ENCODE data around the gene CTDNEP1.

The CTDNEP1 gene

DNA sequence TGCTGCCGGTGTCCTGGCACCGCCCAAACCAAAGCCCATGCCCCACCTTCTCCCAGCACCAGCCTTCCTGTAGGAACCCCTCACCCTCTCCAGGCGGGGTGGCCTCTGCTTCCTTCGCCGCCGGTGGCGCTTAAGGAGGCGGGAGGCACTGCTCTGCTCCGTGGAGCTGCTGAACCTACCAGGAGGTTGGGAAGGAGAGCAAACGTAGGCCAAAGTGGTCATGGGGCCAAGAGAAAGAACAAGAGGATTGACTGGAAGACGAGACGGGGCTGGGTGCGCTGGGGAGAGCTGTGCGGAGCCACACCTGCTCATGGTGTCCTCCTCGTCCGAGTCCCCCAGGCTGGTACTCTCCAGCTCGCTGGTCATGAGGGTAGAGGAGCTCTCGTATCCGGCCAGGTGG lies 22.0 kb downstream of the CTDNEP1 start:
- Histone ChIP-seq H3K36me3 (replicated peaks; ENCODE audit: low read depth, low read length) (no peaks in the 10 kb centered on the region), H3K27me3 (ENCODE audit: low read depth, low read length) (no peaks in the 10 kb centered on the region), H3K27ac (ENCODE audit: low read length) (no peak overlapping the region), H2AFZ (ENCODE audit: low read depth, low read length) (no peak overlapping the region), H3K4me3 (ENCODE audit: low read length) (no peak overlapping the region), H3K79me2 (ENCODE audit: low read length) (peaks cover 32% of the 10 kb centered on the region), H3K9ac (ENCODE audit: low read length) (no peak overlapping the region), H3K4me1 (ENCODE audit: low read length) (peaks cover 4% of the 10 kb centered on the region), H3K4me2 (ENCODE audit: low read length) (no peak overlapping the region), H3K9me3 (ENCODE audit: insufficient read depth, low read length) (no peaks in the 10 kb centered on the region), H4K20me1 (ENCODE audit: insufficient read depth, low read length) (peaks cover 6% of the 10 kb centered on the region; the same call in 1 of the 2 replicates)
- TF ChIP-seq EZH2phosphoT487 (IDR thresholded peaks at IDR 0.05; ENCODE audit: low read depth) (no peak), CTCF (IDR thresholded peaks at IDR 0.05; ENCODE audit: low read depth, low read length) (no peak)

- H3K27ac ChIP-seq (ENCODE audit: low read length) = no peak overlapping the region
- no peaks in the 10 kb centered on the region for H3K27me3 ChIP-seq (ENCODE audit: low read depth, low read length)
- peaks cover 6% of the 10 kb centered on the region; the same call in 1 of the 2 replicates for H4K20me1 ChIP-seq (ENCODE audit: insufficient read depth, low read length)
- peaks cover 29% of the 10 kb centered on the region for H3K79me2 ChIP-seq (ENCODE audit: low read length)
- no peak overlapping the region for H3K4me2 ChIP-seq (ENCODE audit: low read length)
- peaks cover 1% of the 10 kb centered on the region for H3K36me3 ChIP-seq (replicated peaks; ENCODE audit: low read depth, low read length)
- H3K9ac ChIP-seq (ENCODE audit: low read length) = no peak overlapping the region
- no peak overlapping the region for H2AFZ ChIP-seq (ENCODE audit: low read depth, low read length)
- no peaks in the 10 kb centered on the region for H3K9me3 ChIP-seq (ENCODE audit: insufficient read depth, low read length)
- H3K4me1 ChIP-seq (ENCODE audit: low read length) = peaks cover 4% of the 10 kb centered on the region
- no peak for TF ChIP-seq CTCF (IDR thresholded peaks at IDR 0.05; ENCODE audit: low read depth, low read length)
- TF ChIP-seq EZH2phosphoT487 (IDR thresholded peaks at IDR 0.05; ENCODE audit: low read depth) = no peak
- no peak overlapping the region for H3K4me3 ChIP-seq (ENCODE audit: low read length)
Measured at GRCh38 chr17:7228920-7229319, 22.6 kb downstream of the CTDNEP1 start.

DNA sequence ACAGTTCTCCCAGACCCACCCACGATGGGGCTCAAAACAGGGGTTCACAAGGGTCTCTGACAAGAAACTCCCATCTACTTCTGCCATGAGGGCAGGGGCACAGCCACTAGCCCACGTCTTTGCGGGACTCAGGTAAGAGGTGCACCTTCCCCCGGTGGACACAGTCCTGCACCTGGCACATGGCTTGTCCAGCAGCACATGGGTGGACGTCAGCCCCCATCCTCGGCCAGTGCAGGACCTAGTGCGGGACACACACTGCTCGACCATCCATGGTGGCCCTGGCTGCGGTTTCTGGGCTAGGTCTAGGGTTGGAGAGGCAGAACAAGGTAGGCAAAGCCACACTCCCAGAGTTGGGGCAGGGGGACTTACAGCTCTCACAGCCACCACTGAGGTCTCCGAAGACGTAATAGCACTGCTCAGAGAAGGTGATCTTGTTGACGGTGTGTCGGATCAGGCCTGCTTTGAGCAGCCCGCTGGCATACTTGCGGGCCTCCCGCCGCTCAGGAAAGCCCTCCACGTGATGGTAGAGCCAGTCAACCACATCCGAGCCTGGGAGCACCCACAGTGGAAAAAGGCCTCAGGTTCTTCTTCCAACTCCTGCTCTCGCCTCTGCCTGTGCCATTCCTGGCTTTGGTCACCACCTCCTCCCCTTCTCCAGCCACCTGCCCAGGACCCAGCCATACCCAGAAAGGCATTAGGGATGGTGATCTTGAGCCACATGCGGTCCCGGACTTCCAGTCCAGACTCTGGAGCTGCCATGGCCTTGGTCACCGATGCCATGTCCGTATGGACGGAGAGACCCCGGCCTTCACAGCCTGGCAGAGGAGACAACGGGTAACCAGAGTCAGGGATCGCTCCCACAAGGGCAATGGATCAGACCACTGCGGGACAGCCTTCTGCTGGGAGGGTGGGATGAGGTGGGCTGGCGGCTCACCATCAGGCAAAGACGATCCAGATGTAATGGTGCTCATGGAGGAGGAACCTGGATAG lies 24.5 kb downstream of the CTDNEP1 start:
- Histone ChIP-seq H3K4me3 (ENCODE audit: low read length) (no peak overlapping the region), H4K20me1 (ENCODE audit: insufficient read depth, low read length) (peaks cover 1% of the 10 kb centered on the region; the same call in 1 of the 2 replicates), H3K27me3 (ENCODE audit: low read depth, low read length) (no peaks in the 10 kb centered on the region), H3K9me3 (ENCODE audit: insufficient read depth, low read length) (no peaks in the 10 kb centered on the region), H2AFZ (ENCODE audit: low read depth, low read length) (no peak overlapping the region), H3K79me2 (ENCODE audit: low read length) (peaks cover 10% of the 10 kb centered on the region), H3K27ac (ENCODE audit: low read length) (no peak overlapping the region), H3K4me1 (ENCODE audit: low read length) (no peaks in the 10 kb centered on the region), H3K9ac (ENCODE audit: low read length) (no peak overlapping the region), H3K36me3 (replicated peaks; ENCODE audit: low read depth, low read length) (peaks cover 7% of the 10 kb centered on the region), H3K4me2 (ENCODE audit: low read length) (no peak overlapping the region)
- TF ChIP-seq CTCF (IDR thresholded peaks at IDR 0.05; ENCODE audit: low read depth, low read length) (no peak), EZH2phosphoT487 (IDR thresholded peaks at IDR 0.05; ENCODE audit: low read depth) (no peak)

- H3K9me3 ChIP-seq (ENCODE audit: insufficient read depth, low read length) = no peaks in the 10 kb centered on the region
- H3K27me3 ChIP-seq (ENCODE audit: low read depth, low read length) = no peaks in the 10 kb centered on the region
- H3K79me2 ChIP-seq (ENCODE audit: low read length) = peaks cover 3% of the 10 kb centered on the region; the same call in 1 of the 2 replicates
- H3K9ac ChIP-seq (ENCODE audit: low read length) = no peak overlapping the region
- TF ChIP-seq EZH2phosphoT487 (IDR thresholded peaks at IDR 0.05; ENCODE audit: low read depth) = no peak
- no peak for TF ChIP-seq CTCF (IDR thresholded peaks at IDR 0.05; ENCODE audit: low read depth, low read length)
- H3K4me2 ChIP-seq (ENCODE audit: low read length) = no peak overlapping the region
- H3K4me3 ChIP-seq (ENCODE audit: low read length) = no peak overlapping the region
- no peaks in the 10 kb centered on the region for H4K20me1 ChIP-seq (ENCODE audit: insufficient read depth, low read length)
- H3K27ac ChIP-seq (ENCODE audit: low read length) = no peak overlapping the region
- peaks cover 7% of the 10 kb centered on the region for H3K36me3 ChIP-seq (replicated peaks; ENCODE audit: low read depth, low read length)
- no peaks in the 10 kb centered on the region; the same call in 1 of the 2 replicates for H3K4me1 ChIP-seq (ENCODE audit: low read length)
- no peak overlapping the region for H2AFZ ChIP-seq (ENCODE audit: low read depth, low read length)
Measured at GRCh38 chr17:7225711-7226331, 25.7 kb downstream of the CTDNEP1 start.

All from OCI-LY3 (cell line).